ENCODE measurements around the gene WNT5A.

DNA sequence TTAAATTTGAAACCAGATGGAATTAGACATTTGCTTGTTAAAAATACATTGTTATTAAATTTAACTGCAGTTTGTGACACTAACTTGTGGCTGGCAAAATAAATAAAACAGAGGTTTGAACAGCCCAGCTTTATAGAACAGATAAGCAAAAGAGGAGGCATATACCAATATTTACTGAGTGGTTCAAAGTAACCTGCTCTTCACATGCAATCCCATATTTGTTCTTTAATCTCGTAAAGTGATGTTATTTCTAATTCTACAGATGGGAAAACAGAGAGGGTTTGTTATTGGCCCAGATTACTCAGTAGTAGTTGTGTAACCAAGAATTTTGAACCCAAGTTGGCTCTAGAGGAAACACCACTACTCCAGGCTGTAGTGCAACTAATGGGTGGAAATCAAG, 37.6 kb downstream of the WNT5A start:
- TF ChIP-seq SUZ12 (IDR thresholded peaks at IDR 0.05; ENCODE audit: extremely low read depth, insufficient read depth, insufficient read length) (no peak), ZNF274 (IDR thresholded peaks at IDR 0.05; ENCODE audit: low read depth, low read length) (no peak)

Measured in NT2/D1 (cell line).